GM21723 (cell line): ENCODE results near the gene CERS6.

Experiments used
- ATAC-seq: cut with Tn5 transposase; IDR thresholded peaks from one replicate; pipeline ENCODE4 v1.9.1; 2021; ENCODE audit warnings: mild to moderate bottlenecking, moderate library complexity; ENCODE audit not compliant: unreplicated experiment

CERS6 gene

GRCh38 chr2:168819050-168819715, 363.1 kb downstream of the CERS6 start:
- no peak for ATAC-seq

GRCh38 chr2:168819829-168820489, 363.9 kb downstream of the CERS6 start:
- no peak for ATAC-seq

- ATAC-seq, result no peak
Observed at GRCh38 chr2:168821577-168821976, 365.5 kb downstream of the CERS6 start.

GRCh38 chr2:168821992-168822391, 365.9 kb downstream of the CERS6 start:
- no peak for ATAC-seq
